K562 (cell line): Measurements from ENCODE around the gene KRTAP23-1. TPM values are rescaled to one million over a fixed set of nuclear protein-coding genes. Genes with fewer than 3 reads are reported as not detected.

ENCODE experiments used
- ATAC-seq: fragments of 200-7000 bp; cut with Tn5 transposase; 3 replicates; pipeline ENCODE4 v1.9.1; 2020; ENCODE audit warnings: moderate library complexity
- BruUV-seq: library from RNA; stranded (reverse); fragments of 400-500 nt; replicated peaks from 2 replicates; lab custom pipeline; 2021; lab: Mats Ljungman, UMichigan
- CTCF ChIA-PET: fragments of 300-600 bp; formaldehyde crosslinking; extraction: SDS; loops from one replicate; lab custom pipeline; 2021; ENCODE audit warnings: low intra/inter-chr PET ratio; lab: Yijun Ruan, JAX
- POLR2A ChIA-PET: fragments of 300-600, 350-650 bp; sonication (Branson Sonifier 250); formaldehyde crosslinking; extraction: SDS; loops from one replicate; lab custom pipeline; 2021; ENCODE audit warnings: antibody characterized with exemption, inconsistent platforms; lab: Yijun Ruan, JAX
- DNase-seq, 4 experiments: peaks; one replicate each; pipeline versions ENCODE4 v3.0.0 to v3.0.0-alpha.2; 2011 to 2018; ENCODE audit warnings: low spot score in 3 of 4, mixed read lengths in 3 of 4; ENCODE audit errors: extremely low read depth in 1 of 4
- FAIRE-seq: peaks from 2 replicates; lab custom pipeline; 2011; peaks lifted over from hg19 to GRCh38; lab: Jason Lieb, UNC
- H2AFZ ChIP-seq: 2 replicates; pipeline ENCODE4 v1.6.0; 2011; ENCODE audit warnings: low read depth, low read length, control low read depth, inconsistent platforms
- H3K27ac ChIP-seq: fragments of 200-600 bp; 3 replicates; pipeline ENCODE4 v1.8.0; 2011; ENCODE audit warnings: low read depth, mild to moderate bottlenecking, control low read depth, inconsistent platforms, low read length, moderate library complexity, mixed read lengths; ENCODE audit errors: extremely low read depth
- H3K27me3 ChIP-seq, 2 experiments: fragments of 300-600 bp in 1 of 2; 2 replicates in 1 of 2; 3 replicates in 1 of 2; pipeline versions ENCODE4 v1.6.0 to v1.8.0; 2011; ENCODE audit warnings: inconsistent platforms in 2 of 2, low read length in 2 of 2, mild to moderate bottlenecking in 1 of 2, mixed read lengths in 1 of 2, moderate library complexity in 1 of 2; ENCODE audit not compliant: control insufficient read depth in 2 of 2, insufficient read depth in 2 of 2
- H3K36me3 ChIP-seq: fragments of 300-600 bp; 3 replicates; pipeline ENCODE4 v1.8.0; 2011; ENCODE audit warnings: mild to moderate bottlenecking, low read length, inconsistent platforms; ENCODE audit not compliant: control insufficient read depth, insufficient read depth
- H3K4me1 ChIP-seq, 2 experiments: fragments of 200-600 bp in 1 of 2; replicated peaks in 1 of 2; 2 replicates in 1 of 2; 3 replicates in 1 of 2; pipeline versions ENCODE4 v1.5.1 to v1.8.0; 2011; ENCODE audit warnings: inconsistent platforms in 2 of 2, low read length in 2 of 2, mild to moderate bottlenecking in 1 of 2, mixed read lengths in 1 of 2, moderate library complexity in 1 of 2; ENCODE audit not compliant: control insufficient read depth in 2 of 2, insufficient read depth in 2 of 2
- H3K4me2 ChIP-seq: 2 replicates; pipeline ENCODE4 v1.6.1; 2011; ENCODE audit warnings: low read length, control low read depth, inconsistent platforms, mixed read lengths; ENCODE audit not compliant: insufficient read depth
- H3K4me3 ChIP-seq: fragments of 200-600 bp; sonication (generic), shearing (Covaris generic); 2 replicates; pipeline ENCODE4 v1.5.1; 2016; ENCODE audit warnings: control low read depth, inconsistent platforms
- H3K79me2 ChIP-seq: fragments of 200-600 bp; 3 replicates; pipeline ENCODE4 v1.8.0; 2011; ENCODE audit warnings: low read length, inconsistent platforms; ENCODE audit not compliant: control insufficient read depth, insufficient read depth
- H3K9ac ChIP-seq, 2 experiments: 2 replicates each; pipeline versions ENCODE4 v1.6.0 to v1.6.1; 2011; ENCODE audit warnings: low read depth in 2 of 2, low read length in 2 of 2, control low read depth in 1 of 2, inconsistent platforms in 1 of 2, mild to moderate bottlenecking in 1 of 2, mixed read lengths in 1 of 2; ENCODE audit not compliant: insufficient read depth in 1 of 2
- H3K9me1 ChIP-seq: one replicate; pipeline ENCODE4 v1.6.0; 2011; ENCODE audit warnings: inconsistent platforms, mild to moderate bottlenecking, low read length, moderate library complexity; ENCODE audit not compliant: control insufficient read depth, insufficient read depth
- H3K9me3 ChIP-seq: replicated peaks from 2 replicates; pipeline ENCODE4 v1.5.1; 2011; ENCODE audit warnings: low read depth, low read length, inconsistent platforms; ENCODE audit not compliant: control insufficient read depth, insufficient read depth
- H4K20me1 ChIP-seq: replicated peaks from 2 replicates; pipeline ENCODE4 v1.6.1; 2011; ENCODE audit warnings: low read length, inconsistent platforms, mixed read lengths; ENCODE audit not compliant: control insufficient read depth, insufficient read depth
- KDM2B ChIP-seq: fragments of 250-450 bp; sonication (Bioruptor Pico); IDR thresholded peaks from 2 replicates; pipeline ENCODE4 v1.8.0; 2021; ENCODE audit warnings: mild to moderate bottlenecking, moderate library complexity
- MIER1 ChIP-seq: fragments of 450-650 bp; IDR thresholded peaks from 2 replicates; pipeline ENCODE4 v1.6.1; 2016; ENCODE audit warnings: antibody characterized with exemption, mild to moderate bottlenecking, low read depth
- MTA2 ChIP-seq: fragments of 450-650 bp; IDR thresholded peaks from 2 replicates; pipeline ENCODE4 v1.6.1; 2016; ENCODE audit warnings: low read depth
- RREB1 ChIP-seq: fragments of 250-450 bp; sonication (Bioruptor Pico); IDR thresholded peaks from 2 replicates; pipeline ENCODE4 v1.4.0; 2020
- SMAD2 ChIP-seq: fragments of 150-350 bp; IDR thresholded peaks from 2 replicates; pipeline ENCODE4 v1.6.1; 2014; ENCODE audit warnings: low read depth, mild to moderate bottlenecking, low read length
- SRSF7 ChIP-seq: fragments of 200-400 bp; formaldehyde crosslinking; optimal IDR thresholded peaks from 2 replicates; pipeline ENCODE3; 2017; ENCODE audit warnings: mild to moderate bottlenecking, low read depth, low read length
- THRB ChIP-seq: fragments of 450-650 bp; formaldehyde crosslinking; conservative IDR thresholded peaks from 2 replicates; pipeline ENCODE4 v1.4.0; 2022; ENCODE audit warnings: mild to moderate bottlenecking, missing genetic modification characterization
- U2AF1 ChIP-seq: fragments of 200-400 bp; formaldehyde crosslinking; optimal IDR thresholded peaks from 2 replicates; pipeline ENCODE3; 2017; ENCODE audit warnings: mild to moderate bottlenecking, low read depth, low read length, moderate library complexity
- ZNF408 ChIP-seq: fragments of 250-450 bp; sonication (Bioruptor Pico); IDR thresholded peaks from 2 replicates; pipeline ENCODE4 v1.4.0; 2020; ENCODE audit warnings: low read depth, mild to moderate bottlenecking, moderate library complexity
- ZNF518B ChIP-seq: fragments of 250-450 bp; sonication (Bioruptor Pico); IDR thresholded peaks from 2 replicates; pipeline ENCODE4 v1.5.0; 2021; ENCODE audit warnings: mild to moderate bottlenecking, moderate library complexity
- whole genome bisulfite sequencing: fragments of 100-300 bp; shearing (Covaris generic); methylation state at CpG from one replicate; pipeline ENCODE4 v1.1.6; 2016; ENCODE audit warnings: low coverage, mixed read lengths; ENCODE audit not compliant: insufficient coverage; ENCODE audit errors: missing lambda C conversion rate; 5-methylcytosine and 5-hydroxymethylcytosine counted together
- in situ Hi-C: fragments of 300-500 bp; cut with MboI; formaldehyde crosslinking; loops from 4 replicates; pipeline ENCODE4 v1.15.0; 2018; ENCODE audit warnings: inconsistent platforms, mixed read lengths
- intact Hi-C: fragments of 100-400 bp; cut with micrococcal nuclease; formaldehyde crosslinking; loops from 2 replicates; pipeline ENCODE4 v1.14.2; 2022
- polyA plus RNA-seq, 8 experiments: library from polyadenylated mRNA; depleted of rRNA in 4 of 8; stranded (reverse) in 5 of 8; unstranded in 3 of 8; fragments of >200 nt; fragmentation: Nextera tagmentation in 2 of 8; fragmentation: Illumina TruSeq in 1 of 8; extraction: Ambion mirVana in 2 of 8; extraction: Trizol in 1 of 8; gene quantifications; 2 replicates each; pipeline versions ENCODE4 v1.2.1 to v1.2.3, GENCODE V29; 2011 to 2014; ENCODE audit warnings: inconsistent platforms in 1 of 8, missing spikeins in 1 of 8
- total RNA-seq, 7 experiments: library from RNA; depleted of rRNA in 6 of 7; stranded (reverse); fragments of >200 nt in 6 of 7; fragmentation: Illumina TruSeq in 2 of 7; extraction: Trizol in 2 of 7; gene quantifications; 2 replicates each; pipeline versions ENCODE4 v1.2.1 to v1.2.3, GENCODE V29; 2011 to 2021; ENCODE audit warnings: low replicate concordance in 1 of 7

KRTAP23-1 gene
- total and polyA plus RNA-seq, 9 of the 15 experiments (the other 6 are each of a cell fraction or from before 2014, with no cell fraction given) = not detected

GRCh38 chr21:30345014-30345413, 3.4 kb downstream of the KRTAP23-1 start:
- POLR2A ChIA-PET = no interaction called here
- Histone ChIP-seq H3K9me3 (no peaks in the 10 kb centered on the region), H3K79me2 (no peaks in the 10 kb centered on the region), H3K27ac (no peak overlapping the region), H3K36me3 (no peaks in the 10 kb centered on the region), H3K4me3 (no peak overlapping the region), H2AFZ (no peak overlapping the region), H3K4me2 (no peak overlapping the region), H4K20me1 (no peaks in the 10 kb centered on the region), H3K9ac (no peak overlapping the region), H3K9me1 (no peaks in the 10 kb centered on the region), H3K4me1 (no peaks in the 10 kb centered on the region), H3K27me3 (no peaks in the 10 kb centered on the region)
- 0% methylated on average over 2 of the region's 2 CpGs for WGBS
- no peak for FAIRE-seq
- in situ Hi-C loops (no loop called here), intact Hi-C loops (no loop called here)
- DNase-seq = no peak
- CTCF ChIA-PET = no interaction called here
- no peak for TF ChIP-seq SMAD2
- TF ChIP-seq SRSF7 = no peak
- TF ChIP-seq ZNF408 (CRISPR knock-in tag) = no peak
- no peak for TF ChIP-seq THRB (CRISPR knock-in tag)
- TF ChIP-seq KDM2B = no peak
- TF ChIP-seq ZNF518B (CRISPR knock-in tag) = no peak
- no peak for TF ChIP-seq U2AF1
- no peak for TF ChIP-seq MTA2
- TF ChIP-seq RREB1 = no peak
- no peak for TF ChIP-seq MIER1
- no peak for ATAC-seq
- no TSS peak for BruUV-seq
